WTC11 (cell line): ENCODE measurements around the gene VASH1.

Experiments used
- ATF1 ChIP-seq: sonication (generic); formaldehyde crosslinking; IDR thresholded peaks from 2 replicates; pipeline ENCODE4 v1.8.1; 2023; ENCODE audit warnings: mild to moderate bottlenecking, moderate library complexity, missing genetic modification reagents
- ATF3 ChIP-seq: sonication (generic); formaldehyde crosslinking; conservative IDR thresholded peaks from 2 replicates; pipeline ENCODE4 v1.8.1; 2022; ENCODE audit warnings: mild to moderate bottlenecking, missing genetic modification reagents
- CREB1 ChIP-seq: sonication (generic); formaldehyde crosslinking; IDR thresholded peaks from 2 replicates; pipeline ENCODE4 v1.8.0; 2023; ENCODE audit warnings: mild to moderate bottlenecking, missing genetic modification reagents
- CTCF ChIP-seq: fragments of 200-600 bp; IDR thresholded peaks from 2 replicates; pipeline ENCODE4 v1.8.0; 2022; ENCODE audit warnings: antibody characterized with exemption
- ELF4 ChIP-seq: sonication (generic); formaldehyde crosslinking; IDR thresholded peaks from 2 replicates; pipeline ENCODE4 v1.8.1; 2022; ENCODE audit warnings: low read depth, mild to moderate bottlenecking, moderate library complexity, missing genetic modification reagents
- FOXP4 ChIP-seq: sonication (generic); formaldehyde crosslinking; IDR thresholded peaks from 2 replicates; pipeline ENCODE4 v1.8.0; 2022; ENCODE audit warnings: mild to moderate bottlenecking, missing genetic modification reagents
- MXD4 ChIP-seq: fragments of 250-450 bp; sonication (Bioruptor Pico); IDR thresholded peaks from 2 replicates; pipeline ENCODE4 v1.8.0; 2021; ENCODE audit warnings: mild to moderate bottlenecking, moderate library complexity, borderline replicate concordance
- ZBTB43 ChIP-seq: sonication (generic); formaldehyde crosslinking; IDR thresholded peaks from 2 replicates; pipeline ENCODE4 v1.8.1; 2023; ENCODE audit warnings: mild to moderate bottlenecking, missing genetic modification reagents
- ZNF423 ChIP-seq: fragments of 250-450 bp; sonication (Bioruptor Pico); IDR thresholded peaks from 2 replicates; pipeline ENCODE4 v2.1.2; 2022; ENCODE audit warnings: mild to moderate bottlenecking, moderate library complexity

GRCh38 chr14:76830556-76830955 lies 69.3 kb downstream of the VASH1 start:
- TF ChIP-seq CTCF: no peak
- TF ChIP-seq ZBTB43 (CRISPR knock-in tag): no peak
- TF ChIP-seq ZNF423: no peak
- TF ChIP-seq MXD4 (CRISPR knock-in tag): no peak
- TF ChIP-seq ELF4: no peak
- TF ChIP-seq ATF1 (CRISPR knock-in tag): no peak
- TF ChIP-seq ATF3: no peak
- no peak for TF ChIP-seq FOXP4 (CRISPR knock-in tag)
- no peak for TF ChIP-seq CREB1 (CRISPR knock-in tag)
